Measurements from ENCODE around the gene CDH4. TPM values are rescaled to one million over a fixed set of nuclear protein-coding genes. Genes with fewer than 3 reads are reported as not detected.
A peak's percentile ranks its signal among the peaks of the same experiment; 100 is the strongest.

CDH4 gene
- total and polyA plus RNA-seq, 9 of the 15 experiments (the other 6 are each of a cell fraction or from before 2014, with no cell fraction given): 0.04 TPM; not detected in 8

- ATAC-seq (no peak), DNase-seq (ENCODE audit: extremely low read depth in 1 of 4, low spot score in 3 of 4) (peak; percentile 29 to 57 (median 50)), FAIRE-seq (peak; percentile 46)
- Histone ChIP-seq H3K9me3 (replicated peaks; ENCODE audit: control insufficient read depth, insufficient read depth, low read depth, low read length) (no peaks in the 10 kb centered on the region), H4K20me1 (replicated peaks; ENCODE audit: control insufficient read depth, insufficient read depth, low read length) (no peaks in the 10 kb centered on the region), H3K27me3 (ENCODE audit: control insufficient read depth in 2 of 2, insufficient read depth in 2 of 2, low read length in 2 of 2) (peaks cover 3 to 16% of the 10 kb centered on the region in 2 experiments; a peak in 3 of 5 replicates), H3K79me2 (ENCODE audit: control insufficient read depth, insufficient read depth, low read length) (no peaks in the 10 kb centered on the region), H3K27ac (ENCODE audit: extremely low read depth, low read depth, low read length) (no peak overlapping the region), H3K36me3 (ENCODE audit: control insufficient read depth, insufficient read depth, low read length) (no peaks in the 10 kb centered on the region), H3K9me1 (ENCODE audit: control insufficient read depth, insufficient read depth, low read length) (no peaks in the 10 kb centered on the region), H3K9ac (ENCODE audit: insufficient read depth in 1 of 2, low read depth in 2 of 2, low read length in 2 of 2) (no peak overlapping the region), H3K4me2 (ENCODE audit: insufficient read depth, low read length) (no peak overlapping the region), H3K4me1 (replicated peaks in 1 of 2; ENCODE audit: control insufficient read depth in 2 of 2, insufficient read depth in 2 of 2, low read length in 2 of 2) (no peaks in the 10 kb centered on the region), H2AFZ (ENCODE audit: low read depth, low read length) (no peak overlapping the region), H3K4me3 (no peak overlapping the region)
- POLR2A ChIA-PET: interaction anchor here (0.9 kb wide), 1 partner anchor 18 kb away, joined by 3 read pairs; no protein-coding TSS in a partner anchor
- in situ Hi-C loops (cut with MboI) (no loop called here), intact Hi-C loops (cut with micrococcal nuclease) (no loop called here)
- WGBS (ENCODE audit: insufficient coverage, low coverage, missing lambda C conversion rate): 1% methylated on average over 10 of the region's 10 CpGs
- CTCF ChIA-PET (ENCODE audit: low intra/inter-chr PET ratio): interaction anchor here (0.8 kb wide), 1 partner anchor 1206 kb away, joined by 3 read pairs; no protein-coding TSS in a partner anchor
- TF ChIP-seq, protein P1, sequence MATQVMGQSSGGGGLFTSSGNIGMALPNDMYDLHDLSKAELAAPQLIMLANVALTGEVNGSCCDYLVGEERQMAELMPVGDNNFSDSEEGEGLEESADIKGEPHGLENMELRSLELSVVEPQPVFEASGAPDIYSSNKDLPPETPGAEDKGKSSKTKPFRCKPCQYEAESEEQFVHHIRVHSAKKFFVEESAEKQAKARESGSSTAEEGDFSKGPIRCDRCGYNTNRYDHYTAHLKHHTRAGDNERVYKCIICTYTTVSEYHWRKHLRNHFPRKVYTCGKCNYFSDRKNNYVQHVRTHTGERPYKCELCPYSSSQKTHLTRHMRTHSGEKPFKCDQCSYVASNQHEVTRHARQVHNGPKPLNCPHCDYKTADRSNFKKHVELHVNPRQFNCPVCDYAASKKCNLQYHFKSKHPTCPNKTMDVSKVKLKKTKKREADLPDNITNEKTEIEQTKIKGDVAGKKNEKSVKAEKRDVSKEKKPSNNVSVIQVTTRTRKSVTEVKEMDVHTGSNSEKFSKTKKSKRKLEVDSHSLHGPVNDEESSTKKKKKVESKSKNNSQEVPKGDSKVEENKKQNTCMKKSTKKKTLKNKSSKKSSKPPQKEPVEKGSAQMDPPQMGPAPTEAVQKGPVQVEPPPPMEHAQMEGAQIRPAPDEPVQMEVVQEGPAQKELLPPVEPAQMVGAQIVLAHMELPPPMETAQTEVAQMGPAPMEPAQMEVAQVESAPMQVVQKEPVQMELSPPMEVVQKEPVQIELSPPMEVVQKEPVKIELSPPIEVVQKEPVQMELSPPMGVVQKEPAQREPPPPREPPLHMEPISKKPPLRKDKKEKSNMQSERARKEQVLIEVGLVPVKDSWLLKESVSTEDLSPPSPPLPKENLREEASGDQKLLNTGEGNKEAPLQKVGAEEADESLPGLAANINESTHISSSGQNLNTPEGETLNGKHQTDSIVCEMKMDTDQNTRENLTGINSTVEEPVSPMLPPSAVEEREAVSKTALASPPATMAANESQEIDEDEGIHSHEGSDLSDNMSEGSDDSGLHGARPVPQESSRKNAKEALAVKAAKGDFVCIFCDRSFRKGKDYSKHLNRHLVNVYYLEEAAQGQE (IDR thresholded peaks at IDR 0.05; ENCODE audit: borderline replicate concordance): peak; percentile 13; the same call in 1 of the 2 replicates
- TF ChIP-seq, protein P1 (CRISPR knock-in tag; IDR thresholded peaks at IDR 0.05; ENCODE audit: low read depth): no peak
- TF ChIP-seq SMC3 (conservative IDR thresholded peaks at IDR 0.05; ENCODE audit: insufficient read depth, low read depth, low read length) (peak; percentile 47; the same call in 1 of the 2 replicates), MED1 (CRISPR knock-in tag; IDR thresholded peaks at IDR 0.05; ENCODE audit: borderline replicate concordance) (no peak), RAD21 (CRISPR knock-in tag; conservative IDR thresholded peaks at IDR 0.05 in 1 of 2, IDR thresholded peaks at IDR 0.05 in 1 of 2) (peak; percentile 17 to 45; a peak in 3 of 4 replicates), CTCF (IDR thresholded peaks at IDR 0.05 in 2 of 3, conservative IDR thresholded peaks at IDR 0.05 in 1 of 3; ENCODE audit: insufficient read depth in 2 of 3, low read depth in 1 of 3, low read length in 3 of 3) (peak; percentile 71 to 76 (median 72))
- BruUV-seq (replicated peaks): no TSS peak
Measured at GRCh38 chr20:61263084-61263695, 11.1 kb downstream of the CDH4 start.
